C4-2B (cell line): ENCODE data around the gene CARS1.

Experiments used
- CTCF ChIP-seq: fragments of 450-650 bp; conservative IDR thresholded peaks from 2 replicates; pipeline ENCODE4 v1.5.1; 2017; ENCODE audit warnings: mild to moderate bottlenecking
- ZFX ChIP-seq: fragments of 450-650 bp; IDR thresholded peaks from 2 replicates; pipeline ENCODE4 v1.6.1; 2017

DNA sequence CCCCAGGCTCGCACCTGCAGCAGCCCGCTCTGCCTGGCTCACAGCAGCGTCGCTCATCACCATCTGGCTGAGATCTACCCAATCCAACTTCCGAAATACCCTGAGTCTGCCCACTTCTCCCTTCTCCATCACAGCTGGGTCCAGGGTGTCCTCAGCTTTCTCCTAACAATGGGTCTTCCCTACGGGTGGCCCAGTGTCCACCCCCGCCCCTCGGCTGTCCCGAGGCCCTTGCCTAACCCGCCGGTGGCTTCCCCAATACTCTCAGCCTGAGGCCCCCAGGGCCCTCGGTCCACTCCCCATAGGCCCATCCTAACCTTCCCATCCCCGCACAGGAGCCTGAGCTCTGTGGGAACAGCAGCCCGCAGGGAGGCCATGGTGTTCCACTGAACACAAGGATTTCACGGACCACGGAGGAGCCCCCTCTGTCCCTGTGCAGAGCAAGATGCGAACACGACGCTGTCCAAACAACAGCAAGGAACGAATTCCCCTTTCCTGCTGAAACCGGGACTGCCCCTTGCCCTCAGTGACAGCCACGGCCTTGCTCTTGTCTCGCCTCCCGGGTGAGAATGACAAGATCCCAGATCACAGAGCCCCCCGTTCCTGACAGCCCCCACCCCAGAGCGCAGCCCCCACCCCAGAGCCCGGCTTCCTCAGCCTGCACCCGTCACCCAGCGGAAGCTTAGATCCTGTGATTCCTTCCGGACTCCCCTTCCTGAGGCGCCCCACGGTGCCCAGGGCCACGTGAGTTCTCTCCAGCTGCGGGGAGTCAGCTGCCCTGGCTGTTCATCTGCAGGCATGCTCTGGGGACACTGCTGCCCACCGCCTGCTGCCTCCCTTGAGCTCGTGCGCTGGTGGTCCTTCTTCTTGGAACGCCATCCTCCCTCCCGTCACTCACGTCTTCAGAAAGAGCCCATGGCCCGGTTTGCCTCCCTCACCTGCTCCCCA is 48.8 kb upstream of the CARS1 start:
- TF ChIP-seq CTCF: no peak
- no peak for TF ChIP-seq ZFX
